Dedifferentiated amniotic fluid mesenchymal stem cell (primary cell): ENCODE results near the gene PRRT1.
A peak's percentile ranks its signal among the peaks of the same experiment; 100 is the strongest.
"Not testable (repeated sequence)": the region's sequence is repeated elsewhere in the genome, so short reads cannot be mapped to it uniquely, and the experiment has no call there.

ENCODE experiments used
- DNase-seq: peaks from one replicate; pipeline ENCODE4 v3.0.0-alpha.2; 2016; ENCODE audit errors: extremely low spot score

Gene PRRT1

GRCh38 chr6:32188381-32189068, 36.8 kb upstream of the PRRT1 start:
- DNase-seq: no peak

- not testable (repeated sequence) for DNase-seq
Observed at GRCh38 chr6:32187725-32188380, 36.1 kb upstream of the PRRT1 start.

- DNase-seq: no peak
Observed at GRCh38 chr6:32187009-32187709, 35.4 kb upstream of the PRRT1 start.

GRCh38 chr6:32186151-32186840, 34.6 kb upstream of the PRRT1 start:
- not testable (repeated sequence) for DNase-seq

- DNase-seq: peak; percentile 87
Observed at GRCh38 chr6:32185681-32186131, 34.0 kb upstream of the PRRT1 start.

GRCh38 chr6:32184084-32184640, 32.4 kb upstream of the PRRT1 start, which contains the start of gene AGER:
Gene AGER, minus strand, starts transcription at chr6:32184253. Its CDS starts 31 bp downstream, at chr6:32184222.
- no peak for DNase-seq

GRCh38 chr6:32183483-32184083, 31.8 kb upstream of the PRRT1 start:
- no peak for DNase-seq

- DNase-seq: no peak
Observed at GRCh38 chr6:32183030-32183429, 31.3 kb upstream of the PRRT1 start.

GRCh38 chr6:32182555-32182981, 30.8 kb upstream of the PRRT1 start:
- no peak for DNase-seq

GRCh38 chr6:32181915-32182529, 30.3 kb upstream of the PRRT1 start:
- DNase-seq: no peak

- DNase-seq: no peak
Observed at GRCh38 chr6:32181148-32181702, 29.5 kb upstream of the PRRT1 start.

GRCh38 chr6:32179766-32180405, 28.1 kb upstream of the PRRT1 start:
- no peak for DNase-seq

GRCh38 chr6:32178547-32179440, 27.1 kb upstream of the PRRT1 start:
- DNase-seq: no peak

GRCh38 chr6:32177788-32178546, 26.2 kb upstream of the PRRT1 start, which contains the start of gene RNF5:
Gene RNF5, plus strand, starts transcription at chr6:32178405. Its CDS starts 107 bp downstream, at chr6:32178512.
- peak; percentile 100 for DNase-seq

GRCh38 chr6:32177183-32177787, 25.5 kb upstream of the PRRT1 start:
- DNase-seq: no peak

- peak; percentile 19 for DNase-seq
Observed at GRCh38 chr6:32176476-32177182, 24.9 kb upstream of the PRRT1 start.
